ENCODE results near the gene MTFR1L. TPM values are rescaled to one million over a fixed set of nuclear protein-coding genes. Genes with fewer than 3 reads are reported as not detected.

MTFR1L gene
- total and polyA plus RNA-seq, 2 donors from 2014 or later = 66.6 to 108 TPM

DNA sequence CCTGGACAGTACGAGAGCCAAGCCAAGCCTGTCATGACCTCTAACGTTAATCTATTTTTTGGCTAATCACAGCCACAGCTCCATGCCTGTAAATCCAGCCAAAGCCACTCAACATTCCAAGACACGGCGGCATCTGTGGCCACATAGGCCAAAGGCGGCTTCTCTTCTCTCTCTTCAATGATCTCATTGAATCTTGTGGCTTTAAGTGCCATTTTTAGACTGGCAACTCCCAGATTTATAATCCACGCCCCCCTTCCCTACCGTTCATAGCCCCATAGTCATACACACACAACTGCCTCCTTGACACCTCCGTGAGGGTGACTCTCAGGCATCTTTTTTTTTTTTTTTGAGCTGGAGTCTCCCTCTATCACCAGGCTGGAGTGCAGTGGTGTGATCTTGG is 25.4 kb upstream of the MTFR1L start:
- peaks cover 0 to 19% (median 6%) of the 10 kb centered on the region in 3 donors for H3K4me1 ChIP-seq (ENCODE audit: control insufficient read depth in 2 of 3, insufficient read depth in 2 of 3, low read depth in 1 of 3, low read length in 3 of 3)
- peak overlapping the region in 1 of 2 donors; percentile 6 for H3K27ac ChIP-seq (ENCODE audit: low read depth in 2 of 2, low read length in 2 of 2)
- no peaks in the 10 kb centered on the region for H3K9me3 ChIP-seq (ENCODE audit: control insufficient read depth in 2 of 3, insufficient read depth in 1 of 3, low read length in 3 of 3)
- TF ChIP-seq, protein P1, sequence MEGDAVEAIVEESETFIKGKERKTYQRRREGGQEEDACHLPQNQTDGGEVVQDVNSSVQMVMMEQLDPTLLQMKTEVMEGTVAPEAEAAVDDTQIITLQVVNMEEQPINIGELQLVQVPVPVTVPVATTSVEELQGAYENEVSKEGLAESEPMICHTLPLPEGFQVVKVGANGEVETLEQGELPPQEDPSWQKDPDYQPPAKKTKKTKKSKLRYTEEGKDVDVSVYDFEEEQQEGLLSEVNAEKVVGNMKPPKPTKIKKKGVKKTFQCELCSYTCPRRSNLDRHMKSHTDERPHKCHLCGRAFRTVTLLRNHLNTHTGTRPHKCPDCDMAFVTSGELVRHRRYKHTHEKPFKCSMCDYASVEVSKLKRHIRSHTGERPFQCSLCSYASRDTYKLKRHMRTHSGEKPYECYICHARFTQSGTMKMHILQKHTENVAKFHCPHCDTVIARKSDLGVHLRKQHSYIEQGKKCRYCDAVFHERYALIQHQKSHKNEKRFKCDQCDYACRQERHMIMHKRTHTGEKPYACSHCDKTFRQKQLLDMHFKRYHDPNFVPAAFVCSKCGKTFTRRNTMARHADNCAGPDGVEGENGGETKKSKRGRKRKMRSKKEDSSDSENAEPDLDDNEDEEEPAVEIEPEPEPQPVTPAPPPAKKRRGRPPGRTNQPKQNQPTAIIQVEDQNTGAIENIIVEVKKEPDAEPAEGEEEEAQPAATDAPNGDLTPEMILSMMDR (IDR thresholded peaks at IDR 0.05; ENCODE audit: borderline replicate concordance, extremely low read depth, insufficient read depth) = no peak
- no peaks in the 10 kb centered on the region for H3K36me3 ChIP-seq (ENCODE audit: control insufficient read depth in 2 of 3, insufficient read depth in 3 of 3, low read length in 3 of 3)
- H3K4me3 ChIP-seq (ENCODE audit: low read length in 3 of 3) = no peak overlapping the region
- no peak for FAIRE-seq
- intact Hi-C loops (cut with DNase I) = loop anchor here (10.0 kb wide), 1 partner anchor 180 kb away; the partner anchor contains the start of gene MAN1C1
- H3K9ac ChIP-seq (ENCODE audit: low read length in 3 of 3) = no peak overlapping the region
- no peak for DNase-seq
- H3K27me3 ChIP-seq (ENCODE audit: control insufficient read depth, insufficient read depth, low read length) = no peaks in the 10 kb centered on the region

DNA sequence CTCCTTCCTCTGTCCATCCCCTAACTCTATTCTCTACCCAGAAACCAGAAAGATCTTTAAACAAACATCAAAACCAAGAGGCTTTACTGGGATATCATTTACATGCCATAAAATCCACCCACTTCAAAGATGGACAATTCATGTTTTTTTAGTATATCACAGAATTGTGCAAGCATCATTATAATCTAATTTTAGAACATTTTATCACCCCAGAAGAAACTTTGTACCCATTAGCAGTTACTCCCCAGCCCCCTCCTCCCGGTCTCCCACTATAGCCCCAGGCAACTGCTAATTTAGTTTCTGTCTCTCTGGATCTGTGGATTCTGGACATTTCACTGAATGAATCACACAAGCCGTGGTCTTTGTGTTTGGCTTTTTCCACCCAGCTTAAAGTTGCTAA is 24.5 kb upstream of the MTFR1L start:
- no peak overlapping the region for H3K27ac ChIP-seq (ENCODE audit: low read depth in 2 of 2, low read length in 2 of 2)
- TF ChIP-seq, protein P1 (IDR thresholded peaks at IDR 0.05; ENCODE audit: borderline replicate concordance, extremely low read depth, insufficient read depth) = no peak
- no peak overlapping the region for H3K4me3 ChIP-seq (ENCODE audit: low read length in 3 of 3)
- H3K36me3 ChIP-seq (ENCODE audit: control insufficient read depth in 2 of 3, insufficient read depth in 3 of 3, low read length in 3 of 3) = no peaks in the 10 kb centered on the region
- H3K27me3 ChIP-seq (ENCODE audit: control insufficient read depth, insufficient read depth, low read length) = no peaks in the 10 kb centered on the region
- intact Hi-C loops (cut with DNase I) = loop anchor here (10.0 kb wide), 1 partner anchor 180 kb away; the partner anchor contains the start of gene MAN1C1
- H3K4me1 ChIP-seq (ENCODE audit: control insufficient read depth in 2 of 3, insufficient read depth in 2 of 3, low read depth in 1 of 3, low read length in 3 of 3) = peaks cover 0 to 23% (median 6%) of the 10 kb centered on the region in 3 donors
- H3K9ac ChIP-seq (ENCODE audit: low read length in 3 of 3) = no peak overlapping the region
- DNase-seq = no peak
- no peaks in the 10 kb centered on the region for H3K9me3 ChIP-seq (ENCODE audit: control insufficient read depth in 2 of 3, insufficient read depth in 1 of 3, low read length in 3 of 3)
- no peak for FAIRE-seq

DNA sequence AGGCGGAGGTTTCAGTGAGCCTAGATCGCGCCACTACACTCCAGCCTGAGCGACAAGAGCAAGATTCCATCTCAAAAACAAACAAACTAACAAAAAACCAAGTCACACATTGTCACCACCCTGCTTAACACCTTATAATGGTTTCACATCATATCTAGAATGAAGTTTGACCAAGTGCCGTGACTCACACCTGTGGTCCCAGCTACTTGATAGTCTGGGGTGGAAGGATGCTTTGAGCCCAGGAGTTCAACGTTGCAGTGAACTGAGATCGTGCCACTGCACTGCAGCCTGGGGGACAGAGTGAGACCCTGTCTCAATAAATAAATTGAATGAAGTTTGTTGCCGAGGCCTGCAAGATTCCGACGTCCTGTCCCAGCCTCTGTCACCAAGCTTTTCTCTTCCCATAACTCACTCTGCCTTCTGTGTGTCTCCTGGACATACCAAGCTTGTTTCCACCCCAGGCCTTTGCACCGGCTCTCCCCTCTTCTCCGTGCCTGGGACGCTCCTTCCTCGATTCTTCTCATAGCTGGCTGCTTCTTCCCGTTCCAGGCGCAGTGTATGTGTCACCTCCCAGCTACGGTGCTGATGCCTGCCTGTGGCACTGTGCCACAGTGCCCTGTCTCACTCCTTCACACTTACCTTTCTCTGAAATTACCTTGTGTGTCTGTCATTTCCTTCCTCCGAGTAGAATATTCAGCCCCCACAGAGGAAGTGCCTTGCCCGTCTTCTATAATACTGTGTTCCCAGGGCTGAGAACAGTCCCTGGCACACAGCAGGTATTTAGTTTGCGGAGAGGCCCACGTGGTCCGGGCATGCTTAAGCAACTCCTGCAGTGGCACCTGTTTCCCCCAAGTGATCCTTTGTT is 23.6 kb upstream of the MTFR1L start:
- peak overlapping the region in 1 of 2 donors; percentile 48 for H3K27ac ChIP-seq (ENCODE audit: low read depth in 2 of 2, low read length in 2 of 2)
- peaks cover 0 to 28% (median 10%) of the 10 kb centered on the region in 3 donors for H3K4me1 ChIP-seq (ENCODE audit: control insufficient read depth in 2 of 3, insufficient read depth in 2 of 3, low read depth in 1 of 3, low read length in 3 of 3)
- intact Hi-C loops (cut with DNase I) = loop anchor here (10.0 kb wide), 1 partner anchor 181 kb away; the partner anchor contains the start of gene MAN1C1
- FAIRE-seq (no peak), DNase-seq (no peak)
- no peaks in the 10 kb centered on the region for H3K9me3 ChIP-seq (ENCODE audit: control insufficient read depth in 2 of 3, insufficient read depth in 1 of 3, low read length in 3 of 3)
- no peaks in the 10 kb centered on the region for H3K36me3 ChIP-seq (ENCODE audit: control insufficient read depth in 2 of 3, insufficient read depth in 3 of 3, low read length in 3 of 3)
- H3K9ac ChIP-seq (ENCODE audit: low read length in 3 of 3) = peak overlapping the region in 1 of 3 donors; percentile 65
- TF ChIP-seq, protein P1 (IDR thresholded peaks at IDR 0.05; ENCODE audit: borderline replicate concordance, extremely low read depth, insufficient read depth) = no peak
- H3K4me3 ChIP-seq (ENCODE audit: low read length in 3 of 3) = no peak overlapping the region
- H3K27me3 ChIP-seq (ENCODE audit: control insufficient read depth, insufficient read depth, low read length) = no peaks in the 10 kb centered on the region

Measured in kidney (tissue), 14 donors.